ENCODE measurements around the gene SIN3A. TPM values are rescaled to one million over a fixed set of nuclear protein-coding genes. Genes with fewer than 3 reads are reported as not detected.
A peak's percentile ranks its signal among the peaks of the same experiment; 100 is the strongest.

The SIN3A gene
- total and polyA plus RNA-seq, 9 of the 15 experiments (the other 6 are each of a cell fraction or from before 2014, with no cell fraction given) = 11.1 to 70.3 (median 25.3) TPM

GRCh38 chr15:75367913-75368688 is 83.4 kb downstream of the SIN3A start, which contains the start of gene MAN2C1 (continued):
- TF ChIP-seq ZBTB34 (CRISPR knock-in tag; IDR thresholded peaks at IDR 0.05) (no peak), MYNN (IDR thresholded peaks at IDR 0.05) (no peak; the same call in 1 of the 2 replicates), MYNN (CRISPR knock-in tag; IDR thresholded peaks at IDR 0.05) (no peak), TARDBP (IDR thresholded peaks at IDR 0.05) (peak; percentile 69; the same call in 1 of the 2 replicates), KHSRP (IDR thresholded peaks at IDR 0.05) (no peak), CEBPG (CRISPR knock-in tag; IDR thresholded peaks at IDR 0.05) (no peak; the same call in 1 of the 2 replicates), CEBPG (tag; conservative IDR thresholded peaks at IDR 0.05 in 1 of 2, IDR thresholded peaks at IDR 0.05 in 1 of 2) (no peak), SUPT5H (IDR thresholded peaks at IDR 0.05) (peak; percentile 97), HNRNPK (IDR thresholded peaks at IDR 0.05; ENCODE audit: low read depth, low read length, poor library complexity, severe bottlenecking) (peak; percentile 64), JUND (IDR thresholded peaks at IDR 0.05; ENCODE audit: borderline replicate concordance, low read depth, low read length) (peak; percentile 70), JUND (tag; IDR thresholded peaks at IDR 0.05; ENCODE audit: borderline replicate concordance, low read depth, low read length) (no peak; the same call in 2 of the 3 replicates), ELF1 (tag; IDR thresholded peaks at IDR 0.05) (peak; percentile 94), SP2 (IDR thresholded peaks at IDR 0.05; ENCODE audit: extremely low read depth, low read depth, low read length, poor library complexity, severe bottlenecking) (no peak), ADNP (tag; IDR thresholded peaks at IDR 0.05) (no peak), BCOR (IDR thresholded peaks at IDR 0.05) (0 out of 2 replicates have a peak, but pooled peaks have one; percentile 19), COPS2 (conservative IDR thresholded peaks at IDR 0.05) (no peak), POLR2A (conservative IDR thresholded peaks at IDR 0.05) (peak; percentile 98), ZNF76 (CRISPR knock-in tag; IDR thresholded peaks at IDR 0.05; ENCODE audit: borderline replicate concordance) (no peak), SIRT6 (IDR thresholded peaks at IDR 0.05; ENCODE audit: low read depth, low read length) (no peak), NCOR1 (IDR thresholded peaks at IDR 0.05) (peak; percentile 47), HBP1 (CRISPR knock-in tag; IDR thresholded peaks at IDR 0.05) (no peak; the same call in 1 of the 2 replicates), NCOA6 (IDR thresholded peaks at IDR 0.05) (no peak)

All from K562 (cell line).